Ovary (tissue), 9 donors: ENCODE results near the gene ECE2. TPM values are rescaled to one million over a fixed set of nuclear protein-coding genes. Genes with fewer than 3 reads are reported as not detected.

Experiments used
- DNase-seq, 5 donors: peaks; one replicate each; pipeline ENCODE4 v3.0.0-alpha.2; 2019 to 2020
- H3K27ac ChIP-seq, 2 donors: fragments of 200-600 bp; one replicate each; pipeline versions ENCODE4 v1.5.1 to v1.8.0; 2019 to 2022
- H3K27me3 ChIP-seq: fragments of 200-600 bp; one replicate; pipeline ENCODE4 v1.8.0; 2022
- H3K36me3 ChIP-seq: fragments of 200-600 bp; sonication (generic); one replicate; pipeline ENCODE4 v1.5.1; 2019
- H3K4me1 ChIP-seq: one replicate; pipeline ENCODE4 v1.8.1; 2013; ENCODE audit warnings: mild to moderate bottlenecking, moderate library complexity; ENCODE audit not compliant: insufficient read depth
- H3K4me3 ChIP-seq: fragments of 200-600 bp; sonication (generic); one replicate; pipeline ENCODE4 v1.5.1; 2017
- H3K9me3 ChIP-seq, 2 donors: fragments of 200-600 bp in 1 of 2; sonication (generic) in 1 of 2; one replicate each; pipeline versions ENCODE4 v1.5.1 to v1.8.1; 2013 to 2019; ENCODE audit warnings: mild to moderate bottlenecking in 1 of 2, moderate library complexity in 1 of 2
- CTCF ChIP-seq, 3 donors: fragments of 450-650 bp in 2 of 3; fragments of 200-600 bp in 1 of 3; IDR thresholded peaks; one replicate each; pipeline versions ENCODE4 v1.5.1 to v1.8.0; 2016 to 2022; ENCODE audit warnings: antibody characterized with exemption in 3 of 3, mild to moderate bottlenecking in 1 of 3
- EP300 ChIP-seq: sonication (generic); formaldehyde crosslinking; IDR thresholded peaks from one replicate; pipeline ENCODE4 v1.6.1; 2017; ENCODE audit warnings: antibody characterized with exemption
- POLR2A ChIP-seq: fragments of 450-650 bp; IDR thresholded peaks from one replicate; pipeline ENCODE4 v1.6.1; 2017; ENCODE audit warnings: antibody characterized with exemption, mild to moderate bottlenecking, moderate library complexity
- WGBS, 3 donors: extraction: QIAGEN DNeasy Blood & Tissue Kit in 1 of 3; methylation state at CpG; one replicate each; pipeline versions ENCODE4 v1.1.5 to v1.1.7; 2013 to 2017; 5-methylcytosine and 5-hydroxymethylcytosine counted together
- intact Hi-C, 4 donors: fragments of 100-400 bp; cut with DNase I; formaldehyde crosslinking; loops; one replicate each; pipeline versions ENCODE4 v1.11.0 to v1.15.1; 2022 to 2023
- polyA plus RNA-seq, 2 donors: library from polyadenylated mRNA; stranded (reverse); fragments of 200-250 nt in 1 of 2; fragments of 350-450 nt in 1 of 2; fragmentation: Illumina TruSeq in 1 of 2; extraction: RNeasy Lipid Tissue Mini Kit (QIAGEN cat#74804) in 1 of 2; gene quantifications; one replicate each; pipeline ENCODE4 v1.2.3, GENCODE V29; 2013 to 2014
- total RNA-seq, 7 donors: library from RNA; depleted of rRNA in 2 of 7; stranded (reverse); fragments of >200 nt in 2 of 7; fragmentation: NEBNext Ultra II Directional in 3 of 7; extraction: Animal tissue kit (Norgen Biotek cat#: 25700) in 3 of 7; gene quantifications; one replicate each; pipeline versions ENCODE4 v1.1.0 to v1.2.4, GENCODE V29; 2016 to 2023
- donor health status: DM: no; HTN: no; CAD: no; lungs with moderate emphysema.
- donor health status: DM: no; HTN: no; CAD: no.
- donor health status: Bipolar disorder and iron deficiency.
- donor health status: DM: yes; HTN: yes; CAD: no.
- donor health status: DM: no; HTN: no; CAD: no.
- donor health status: DM: yes; HTN: yes; CAD: no.

Gene ECE2
- total and polyA plus RNA-seq, 9 donors, result 0.43 TPM; not detected in 8

GRCh38 chr3:184234224-184234623 lies 41.6 kb upstream of the ECE2 start:
- Histone ChIP-seq H3K4me3 (no peak overlapping the region), H3K4me1 (peaks cover 6% of the 10 kb centered on the region), H3K27ac (no peak overlapping the region), H3K9me3 (no peaks in the 10 kb centered on the region), H3K27me3 (no peaks in the 10 kb centered on the region), H3K36me3 (no peaks in the 10 kb centered on the region)
- TF ChIP-seq CTCF (IDR thresholded peaks at IDR 0.05) (no peak), POLR2A (no peak), EP300 (no peak)
- 30 to 36% (median 32%) methylated on average over 4 of the region's 4 CpGs for WGBS, 3 donors
- DNase-seq, result peak in 3 of 5 donors; percentile 62 to 69 (median 67)
- intact Hi-C loops, result no loop called here

- intact Hi-C loops, result loop anchor here in 1 of 4 donors (5.0 kb wide), 1 partner anchor 703 kb away; no protein-coding TSS in a partner anchor
- Histone ChIP-seq H3K4me1 (peaks cover 4% of the 10 kb centered on the region), H3K27me3 (no peaks in the 10 kb centered on the region), H3K36me3 (no peaks in the 10 kb centered on the region), H3K9me3 (no peaks in the 10 kb centered on the region), H3K27ac (no peak overlapping the region), H3K4me3 (no peak overlapping the region)
- DNase-seq, result no peak
- TF ChIP-seq EP300, result no peak
- WGBS, 3 donors, result 78 to 85% (median 79%) methylated on average over 18 to 19 of the region's 19 CpGs
These were observed 41.0 kb upstream of the ECE2 start for GRCh38 chr3:184234671-184235380.

GRCh38 chr3:184235381-184236032 lies 40.3 kb upstream of the ECE2 start:
- Histone ChIP-seq H3K27me3 (no peaks in the 10 kb centered on the region), H3K27ac (no peak overlapping the region), H3K36me3 (no peaks in the 10 kb centered on the region), H3K4me3 (no peak overlapping the region), H3K4me1 (peaks cover 4% of the 10 kb centered on the region), H3K9me3 (no peaks in the 10 kb centered on the region)
- WGBS, 3 donors, result 73 to 84% (median 80%) methylated on average over 4 of the region's 4 CpGs
- TF ChIP-seq CTCF (IDR thresholded peaks at IDR 0.05) (no peak), POLR2A (no peak), EP300 (no peak)
- DNase-seq, result no peak
- intact Hi-C loops, result loop anchor here in 1 of 4 donors (5.0 kb wide), 1 partner anchor 703 kb away; no protein-coding TSS in a partner anchor

- Histone ChIP-seq H3K9me3 (no peaks in the 10 kb centered on the region), H3K27ac (no peak overlapping the region), H3K4me1 (no peaks in the 10 kb centered on the region), H3K27me3 (no peaks in the 10 kb centered on the region), H3K4me3 (no peak overlapping the region), H3K36me3 (no peaks in the 10 kb centered on the region)
- intact Hi-C loops, result loop anchor here in 1 of 4 donors (5.0 kb wide), 1 partner anchor 704 kb away; no protein-coding TSS in a partner anchor
- DNase-seq, result no peak
- 37 to 56% (median 51%) methylated on average over 14 of the region's 14 CpGs for WGBS, 3 donors
- TF ChIP-seq CTCF (IDR thresholded peaks at IDR 0.05) (no peak), EP300 (no peak)
These were observed 39.8 kb upstream of the ECE2 start for GRCh38 chr3:184236033-184236410.

GRCh38 chr3:184236636-184237035 lies 39.2 kb upstream of the ECE2 start:
- WGBS, 3 donors, result 67 to 90% (median 71%) methylated on average over 3 of the region's 3 CpGs
- DNase-seq, result no peak
- Histone ChIP-seq H3K27me3 (no peaks in the 10 kb centered on the region), H3K36me3 (no peaks in the 10 kb centered on the region), H3K27ac (no peak overlapping the region), H3K9me3 (no peaks in the 10 kb centered on the region), H3K4me1 (peaks cover 5% of the 10 kb centered on the region), H3K4me3 (no peak overlapping the region)
- intact Hi-C loops, result loop anchor here in 1 of 4 donors (5.0 kb wide), 1 partner anchor 704 kb away; no protein-coding TSS in a partner anchor
- TF ChIP-seq POLR2A, result no peak
- no peak for TF ChIP-seq EP300
- no peak for TF ChIP-seq CTCF (IDR thresholded peaks at IDR 0.05)
